Astrocyte (in vitro differentiated cells and primary cell): Measurements from ENCODE around the gene DDT.

ENCODE experiments used
- CTCF ChIP-seq: IDR thresholded peaks from 2 replicates; pipeline ENCODE4 v1.5.1; 2011; ENCODE audit warnings: low read depth, mild to moderate bottlenecking, inconsistent platforms, low read length, moderate library complexity; ENCODE audit not compliant: insufficient read depth
- EZH2 ChIP-seq: IDR thresholded peaks from 2 replicates; pipeline ENCODE4 v1.6.1; 2012; ENCODE audit warnings: mild to moderate bottlenecking, low read length, inconsistent platforms; ENCODE audit not compliant: insufficient read depth

GRCh38 chr22:24002851-24003250 lies 28.6 kb upstream of the DDT start:
- TF ChIP-seq CTCF (no peak), EZH2 (no peak)
